Glomerular visceral epithelial cell (primary cell): ENCODE data around the gene AZU1.
"Not testable (repeated sequence)": the region's sequence is repeated elsewhere in the genome, so short reads cannot be mapped to it uniquely, and the experiment has no call there.

ENCODE experiments used
- DNase-seq: peaks from one replicate; pipeline ENCODE4 v3.0.0-alpha.2; 2016; ENCODE audit errors: extremely low spot score

Gene AZU1

GRCh38 chr19:872266-872951 is 44.8 kb downstream of the AZU1 start:
- no peak for DNase-seq

GRCh38 chr19:873084-873483 is 45.4 kb downstream of the AZU1 start:
- peak; percentile 41 for DNase-seq

- no peak for DNase-seq
Observed at GRCh38 chr19:873561-874041, 46.0 kb downstream of the AZU1 start.

- no peak for DNase-seq
Observed at GRCh38 chr19:875265-875879, 47.7 kb downstream of the AZU1 start.

DNA sequence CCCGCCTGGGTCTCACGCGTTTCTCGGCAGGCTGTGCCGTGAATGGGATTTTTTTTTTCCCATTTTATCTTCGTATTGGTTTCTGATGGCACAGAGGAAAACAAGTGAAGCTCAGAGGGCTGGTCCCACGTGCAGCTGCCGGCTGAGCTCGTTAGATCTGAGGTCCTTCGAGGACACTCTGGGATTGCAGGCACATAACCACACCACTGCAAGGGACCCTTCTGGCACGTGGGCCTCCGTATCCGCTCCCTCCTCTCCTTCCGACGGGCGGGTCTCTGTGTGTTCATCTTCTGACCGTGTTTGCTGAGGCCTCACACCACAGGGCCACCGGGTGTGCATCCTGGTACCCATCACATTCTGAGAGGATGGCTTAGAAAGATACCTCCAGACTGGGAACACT is 48.5 kb downstream of the AZU1 start:
- no peak for DNase-seq

DNA sequence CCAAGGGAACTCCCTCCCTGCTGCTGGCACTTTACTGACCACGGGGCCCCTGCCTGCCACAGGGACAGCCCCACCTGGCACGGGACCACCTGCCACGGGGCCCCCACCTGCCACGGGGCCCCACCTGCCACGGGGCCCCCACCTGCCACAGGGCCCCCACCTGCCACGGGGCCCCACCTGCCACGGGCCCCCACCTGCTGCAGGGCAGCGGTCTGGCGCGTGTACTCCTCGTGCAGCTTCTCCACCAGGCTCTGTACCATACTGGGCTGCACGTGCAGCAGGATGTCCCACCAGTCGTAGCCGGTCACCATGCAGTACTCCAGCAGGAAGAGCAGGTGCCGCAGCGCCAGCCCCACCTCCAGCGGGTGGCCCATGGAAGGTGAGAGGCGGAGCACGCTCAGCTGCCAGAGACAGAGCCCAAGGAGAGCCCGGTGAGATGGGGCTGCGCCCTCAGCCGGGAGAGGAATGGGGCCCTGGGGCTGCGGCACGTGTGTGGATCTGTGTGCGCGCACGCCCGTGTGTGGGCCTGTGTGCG is 49.2 kb downstream of the AZU1 start:
- no peak for DNase-seq

GRCh38 chr19:877992-878660 is 50.5 kb downstream of the AZU1 start:
- not testable (repeated sequence) for DNase-seq

GRCh38 chr19:878751-879561 is 51.3 kb downstream of the AZU1 start:
- DNase-seq = not testable (repeated sequence)

GRCh38 chr19:879711-880438 is 52.2 kb downstream of the AZU1 start:
- DNase-seq = no peak
